ENCODE data around the gene NOTCH4.
"Not testable (repeated sequence)": the region's sequence is repeated elsewhere in the genome, so short reads cannot be mapped to it uniquely, and the experiment has no call there.

Gene NOTCH4

DNA sequence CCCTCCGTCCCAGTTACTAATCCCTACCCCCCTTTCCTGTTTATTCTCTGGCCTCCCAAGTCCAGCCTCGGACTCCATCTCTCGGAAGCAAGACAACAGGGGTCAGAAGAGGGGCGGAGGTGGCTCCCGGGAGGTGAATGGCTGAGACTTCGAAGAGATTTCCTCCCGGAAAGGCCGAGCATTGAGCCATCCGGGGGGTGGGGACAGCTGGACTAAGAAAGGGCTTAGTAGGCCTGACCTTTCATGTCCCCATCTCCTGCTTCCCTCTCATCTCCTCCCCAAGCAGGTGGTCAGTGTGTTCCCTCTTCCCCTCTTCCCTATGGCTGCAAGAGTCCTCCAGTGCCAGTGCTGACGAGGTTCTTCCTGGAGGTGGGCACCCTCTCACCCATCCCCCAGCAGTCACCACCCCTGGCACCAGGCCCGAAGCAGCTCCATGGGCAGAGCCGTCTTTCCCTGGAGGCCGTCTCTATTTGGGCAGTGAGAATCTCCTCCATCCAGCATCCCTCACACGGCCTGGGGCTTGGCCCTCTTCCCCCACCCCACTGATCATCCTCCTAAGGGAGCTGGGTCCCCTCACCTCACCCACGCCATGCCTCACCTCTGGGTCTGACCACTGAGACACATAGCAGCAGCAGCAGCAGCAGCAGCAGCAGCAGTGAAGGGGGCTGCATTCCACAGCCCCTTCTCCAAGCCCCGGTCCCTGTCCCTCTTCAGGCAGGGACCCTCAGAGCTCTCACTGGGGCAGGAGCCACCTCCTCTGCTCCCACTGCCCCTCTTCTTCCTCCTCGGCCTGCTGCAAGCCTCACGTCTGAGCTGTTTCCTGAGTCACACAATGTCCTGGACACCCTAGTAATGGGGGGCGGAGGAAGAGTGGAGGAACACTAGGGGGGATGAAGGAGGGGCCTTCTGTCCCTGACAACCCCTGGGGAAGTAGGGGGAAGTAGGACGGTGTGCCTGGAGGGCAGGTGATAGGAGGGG is at the start of gene NOTCH4:
Gene NOTCH4 (minus strand): TSS at position 810 of the 978 bp plus-strand sequence. CDS start 139 bp downstream, at position 671.
- DNase-seq, result no peak

DNA sequence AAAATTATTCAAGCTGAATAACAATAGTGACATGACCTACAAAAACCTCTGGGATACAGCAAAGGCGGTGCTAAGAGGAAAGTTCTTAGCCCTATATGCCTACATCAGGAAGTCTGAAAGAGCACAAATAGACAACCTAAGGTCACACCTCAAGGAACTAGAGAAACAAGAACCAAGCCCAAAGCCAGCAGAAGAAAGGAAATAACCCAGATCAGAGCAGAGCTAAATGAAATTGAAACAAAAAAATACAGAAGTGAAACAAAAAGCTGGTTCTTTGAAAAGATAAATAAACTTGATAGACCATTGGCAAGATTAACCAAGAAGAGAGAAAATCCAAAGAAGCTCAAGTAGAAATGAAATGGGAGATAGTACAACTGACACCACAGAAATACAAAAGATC is 47.6 kb upstream of the NOTCH4 start:
- no peak for DNase-seq

DNA sequence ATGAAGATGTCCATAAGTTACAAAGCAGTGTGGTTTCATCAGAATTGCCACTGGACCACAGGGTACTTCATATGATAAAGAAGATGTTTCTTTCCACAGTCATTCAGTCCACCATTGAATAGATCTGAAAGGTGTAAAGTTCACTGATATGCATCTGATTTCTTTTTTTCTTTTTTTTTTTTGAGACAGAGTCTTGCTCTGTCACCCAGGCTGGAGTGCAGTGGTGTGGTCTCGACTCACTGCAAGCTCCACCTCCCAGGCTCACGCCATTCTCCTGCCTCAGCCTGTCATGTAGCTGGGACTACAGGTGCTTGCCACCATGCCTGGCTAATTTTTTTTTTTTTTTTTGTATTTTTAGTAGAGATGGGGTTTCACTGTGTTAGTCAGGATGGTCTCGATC is 44.6 kb upstream of the NOTCH4 start:
- DNase-seq, result not testable (repeated sequence)

DNA sequence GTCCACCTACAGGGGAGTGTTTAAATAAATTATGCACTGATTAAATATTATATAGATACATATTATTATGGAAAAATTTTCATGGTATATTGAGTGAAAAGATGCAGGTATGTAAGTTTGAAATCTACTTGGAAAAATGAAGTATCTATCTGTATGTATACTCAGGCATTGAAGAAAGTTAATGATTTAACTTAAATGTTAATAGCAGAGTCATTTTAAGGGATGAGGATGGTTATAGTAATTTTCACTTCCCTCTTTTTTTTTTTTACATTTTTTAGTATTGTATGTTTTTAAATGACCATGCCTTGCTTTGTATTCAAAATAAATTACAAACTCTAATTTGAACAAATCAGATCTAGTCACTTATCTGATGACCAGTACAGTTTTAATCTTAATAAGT is 43.2 kb upstream of the NOTCH4 start:
- no peak for DNase-seq

DNA sequence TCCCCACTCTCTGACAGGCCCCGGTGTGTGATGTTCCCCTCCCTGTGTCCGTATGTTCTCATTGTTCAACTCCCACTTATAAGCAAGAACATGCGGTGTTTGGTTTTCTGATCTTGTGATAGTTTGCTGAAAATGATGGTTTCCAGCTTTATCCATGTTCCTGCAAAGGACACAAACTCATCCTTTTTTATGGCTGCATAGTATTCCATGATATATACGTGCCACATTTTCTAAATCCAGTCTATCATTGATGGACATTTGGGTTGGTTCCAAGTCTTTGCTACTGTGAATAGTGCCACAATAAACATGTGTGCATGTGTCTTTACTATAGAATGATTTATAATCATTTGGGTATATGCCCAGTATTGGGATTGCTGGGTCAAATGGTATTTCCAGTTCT is 33.4 kb upstream of the NOTCH4 start:
- not testable (repeated sequence) for DNase-seq

DNA sequence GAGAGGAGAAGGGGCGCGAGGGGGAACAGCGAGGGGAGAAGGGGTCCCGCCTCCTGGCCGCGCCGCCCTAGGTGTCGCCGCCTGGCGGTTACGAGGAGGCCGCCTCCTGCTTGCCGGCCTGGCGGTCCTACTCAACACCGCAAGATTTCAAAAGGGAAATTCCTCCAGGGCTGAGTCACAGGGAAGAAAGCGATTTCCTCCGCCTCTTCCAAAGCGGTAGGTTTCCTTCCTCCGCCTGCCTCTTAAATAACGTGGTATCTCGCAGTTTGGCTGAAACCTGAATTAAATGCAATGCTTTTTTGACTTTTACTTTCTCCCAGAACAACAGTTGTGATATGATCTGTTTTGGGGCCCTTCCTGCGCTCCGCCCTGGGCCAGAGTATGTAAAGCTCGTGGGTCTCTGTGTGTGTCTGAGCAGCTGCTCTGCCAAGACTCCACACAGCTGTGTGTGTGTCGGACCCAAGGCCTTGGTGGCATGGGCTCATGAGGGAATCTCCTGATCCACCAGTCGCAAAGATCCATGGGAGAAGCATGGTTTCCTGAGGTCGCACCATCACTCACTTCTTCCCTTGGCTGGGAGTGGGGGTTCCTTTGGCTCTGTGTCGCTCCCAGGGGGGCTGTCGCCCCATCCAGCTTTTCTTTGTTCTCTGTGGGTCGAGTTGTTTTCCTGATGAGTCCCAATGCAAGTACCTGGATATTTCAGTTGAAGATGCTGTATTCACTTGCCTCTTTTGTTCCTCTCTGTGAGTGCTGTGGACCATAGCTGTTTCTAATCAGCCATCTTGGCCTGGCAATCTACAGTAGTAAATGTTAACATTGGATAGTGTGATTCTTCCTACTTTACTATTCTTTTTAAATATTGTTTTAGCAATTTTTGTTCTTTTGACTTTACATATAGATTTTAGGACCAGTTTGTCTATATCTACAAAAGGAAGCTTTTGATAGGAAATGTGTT is 31.6 kb upstream of the NOTCH4 start:
- peak; percentile 96 for DNase-seq

DNA sequence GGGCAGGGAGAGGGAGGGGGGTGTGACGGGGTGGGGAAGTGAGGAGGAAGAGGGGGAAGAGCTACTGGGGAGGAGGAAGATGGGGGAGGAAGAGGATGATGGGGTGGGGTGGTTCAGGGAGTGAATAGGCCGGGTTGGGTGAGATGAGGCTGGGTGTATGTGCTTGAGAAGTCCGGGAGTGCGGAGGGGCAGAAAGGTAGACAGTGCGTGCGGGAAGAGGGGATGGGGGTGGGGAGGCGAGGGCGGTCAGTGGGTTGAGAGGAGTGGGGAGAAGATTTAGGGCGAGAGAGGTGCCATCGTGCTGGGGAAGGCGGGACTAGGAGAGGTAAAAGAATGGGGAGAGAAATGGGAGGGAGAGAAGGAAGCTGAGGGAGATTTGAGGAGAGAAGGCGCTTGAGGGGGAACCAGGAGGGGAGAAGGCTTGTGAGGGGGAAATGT is 30.9 kb upstream of the NOTCH4 start:
- DNase-seq, result no peak

DNA sequence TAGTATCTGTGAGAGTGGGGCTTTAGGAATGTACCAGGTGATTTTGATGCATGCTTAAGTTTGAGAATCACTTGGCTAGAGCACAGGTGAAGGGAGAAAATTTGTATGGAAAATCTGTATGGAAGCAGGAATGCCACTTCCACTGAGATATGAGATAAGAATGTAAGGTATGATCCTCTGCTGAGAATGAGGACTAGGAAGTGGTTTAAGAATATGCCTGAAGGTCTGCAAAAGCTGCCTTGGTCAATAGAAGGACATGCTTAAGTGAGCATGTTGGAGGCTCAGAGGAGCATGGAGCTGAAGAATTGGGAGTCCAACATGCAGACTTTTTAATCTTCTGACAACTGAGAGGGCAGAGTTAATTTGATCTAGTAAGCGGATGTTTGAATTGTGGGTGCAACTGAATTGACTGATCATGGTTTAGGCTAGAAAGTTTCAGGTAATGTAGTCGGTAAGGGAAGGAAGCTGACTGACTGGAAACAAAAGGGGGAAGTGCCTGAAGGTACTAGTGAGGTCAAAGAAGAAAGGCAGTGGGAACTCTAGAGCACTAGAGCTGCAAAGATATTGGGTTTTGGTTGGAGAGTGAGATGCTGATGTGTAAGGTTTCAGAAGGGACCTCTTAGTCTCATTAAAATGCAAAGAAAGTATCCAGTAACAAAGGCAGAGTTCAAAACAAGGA is 28.6 kb upstream of the NOTCH4 start:
- DNase-seq, result no peak

DNA sequence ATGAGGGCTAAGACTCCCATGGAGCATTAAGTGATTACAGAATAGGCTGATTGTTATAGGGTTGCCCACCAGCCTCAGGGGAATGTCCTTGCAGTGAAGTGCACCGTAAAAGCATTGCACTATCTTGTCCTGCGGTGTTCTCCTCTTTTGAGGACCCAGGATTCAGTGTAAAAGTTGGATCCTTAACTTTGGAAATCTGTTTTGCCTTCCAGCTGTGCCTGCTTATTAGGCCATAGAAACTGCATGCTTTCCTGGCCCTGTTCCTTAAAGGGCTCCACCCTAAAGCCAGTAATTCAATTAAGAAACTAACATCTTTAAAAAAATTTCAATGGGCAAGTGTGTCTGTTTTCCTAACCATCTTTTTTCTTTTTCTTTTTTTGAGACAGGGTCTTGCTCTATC is 25.4 kb upstream of the NOTCH4 start:
- DNase-seq, result no peak

DNA sequence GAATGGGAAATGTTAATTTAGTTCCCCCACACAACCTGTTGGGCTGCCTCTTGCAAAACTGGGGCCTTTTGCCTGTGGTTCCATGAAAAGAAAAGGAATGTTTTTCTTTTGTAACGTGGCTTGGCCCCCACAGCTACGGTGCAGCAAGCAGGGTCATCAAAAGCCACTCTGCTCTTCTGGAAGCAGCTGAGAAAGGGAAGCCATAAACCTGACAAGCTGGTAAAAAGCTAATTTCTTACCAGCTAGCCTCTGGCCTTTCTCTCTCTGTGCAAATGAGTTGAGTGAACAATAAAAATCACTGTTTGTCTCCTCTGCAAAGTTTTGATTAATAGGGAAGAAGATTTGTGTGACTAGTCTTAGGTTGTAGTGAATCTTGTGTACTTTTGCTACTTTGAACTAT is 23.5 kb upstream of the NOTCH4 start:
- no peak for DNase-seq

DNA sequence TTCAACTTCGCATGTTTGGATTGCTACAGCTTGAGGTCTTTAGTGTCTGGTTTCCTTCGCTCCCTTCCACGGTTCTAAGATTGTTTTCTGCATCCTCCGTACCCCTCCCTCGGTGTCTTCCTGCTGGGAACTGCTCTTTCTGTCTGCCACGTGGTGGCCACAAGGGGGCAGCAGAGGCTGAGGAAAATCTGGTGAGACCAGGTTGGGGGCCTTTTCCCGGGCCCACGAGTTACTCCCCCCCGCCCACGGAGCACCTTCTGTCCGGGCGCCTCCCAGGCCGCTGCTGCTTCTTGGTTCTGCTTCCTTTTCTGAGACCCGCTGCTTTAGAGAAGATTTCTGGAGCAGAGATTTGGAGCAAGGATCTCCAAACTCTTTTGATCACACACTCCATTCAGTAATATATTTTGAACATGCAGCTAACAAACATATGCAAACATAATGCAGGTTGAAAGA is 21.1 kb upstream of the NOTCH4 start:
- DNase-seq, result peak; percentile 72

DNA sequence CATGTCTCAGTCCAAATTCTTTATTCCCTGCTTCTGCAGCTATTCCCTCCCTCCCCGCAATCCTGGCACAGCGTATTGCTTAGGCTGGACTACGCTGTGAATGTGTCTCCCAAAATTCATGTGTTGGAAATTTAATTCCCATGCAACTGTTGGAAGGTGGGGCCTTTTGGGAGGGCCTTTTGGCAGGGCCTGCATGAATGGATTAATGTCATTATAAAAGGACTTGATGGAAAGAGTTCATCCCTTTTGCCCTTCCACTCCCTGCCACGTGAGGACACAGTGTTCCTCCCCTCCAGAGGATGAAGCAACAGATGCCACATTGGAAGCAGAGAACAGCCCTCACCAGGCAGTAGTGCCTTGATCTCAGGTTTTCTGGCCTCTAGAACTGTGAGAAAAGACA is 20.4 kb upstream of the NOTCH4 start:
- DNase-seq, result no peak

DNA sequence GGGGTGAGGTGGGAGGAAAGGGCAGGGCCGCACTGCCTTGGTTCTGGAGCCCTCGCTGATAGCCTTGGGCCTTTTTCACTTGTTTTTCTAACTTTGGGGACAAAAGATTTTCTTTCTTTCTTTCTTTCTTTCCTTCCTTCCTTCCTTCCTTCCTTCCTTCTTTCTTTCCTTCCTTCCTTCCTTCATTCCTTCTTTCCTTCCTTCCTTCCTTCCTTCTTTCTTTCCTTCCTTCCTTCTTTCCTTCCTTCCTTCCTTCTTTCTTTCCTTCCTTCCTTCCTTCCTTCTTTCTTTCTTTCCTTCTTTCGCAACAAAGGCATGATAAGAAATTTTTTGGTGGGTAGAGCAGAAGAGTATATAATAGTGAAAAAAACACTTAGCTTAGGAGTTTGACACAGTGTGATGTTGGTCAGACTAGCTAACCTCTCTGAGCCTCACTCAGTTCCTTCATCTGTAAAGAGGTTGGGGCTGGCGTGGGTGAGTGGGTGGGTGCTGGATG is 18.5 kb upstream of the NOTCH4 start:
- DNase-seq, result not testable (repeated sequence)

DNA sequence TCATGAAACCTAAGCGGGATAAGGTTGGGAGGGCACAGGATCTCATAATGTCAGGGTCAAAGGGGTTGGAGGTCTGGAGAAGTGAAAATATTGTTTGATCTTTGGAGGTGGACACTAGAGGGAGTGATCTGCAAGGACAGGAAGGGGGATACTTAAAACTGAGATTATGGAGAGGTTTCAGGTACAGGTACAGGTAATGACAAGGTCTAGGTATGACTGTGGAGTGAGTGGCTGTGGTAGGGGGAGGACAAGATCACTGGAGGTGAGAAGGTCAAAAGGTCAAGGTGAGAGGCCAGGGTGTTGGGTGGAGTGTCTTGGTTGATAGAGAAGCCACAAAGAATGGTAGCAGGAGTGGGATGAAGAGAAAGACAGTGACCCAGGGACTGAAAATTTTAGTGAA is 16.8 kb upstream of the NOTCH4 start:
- no peak for DNase-seq

DNA sequence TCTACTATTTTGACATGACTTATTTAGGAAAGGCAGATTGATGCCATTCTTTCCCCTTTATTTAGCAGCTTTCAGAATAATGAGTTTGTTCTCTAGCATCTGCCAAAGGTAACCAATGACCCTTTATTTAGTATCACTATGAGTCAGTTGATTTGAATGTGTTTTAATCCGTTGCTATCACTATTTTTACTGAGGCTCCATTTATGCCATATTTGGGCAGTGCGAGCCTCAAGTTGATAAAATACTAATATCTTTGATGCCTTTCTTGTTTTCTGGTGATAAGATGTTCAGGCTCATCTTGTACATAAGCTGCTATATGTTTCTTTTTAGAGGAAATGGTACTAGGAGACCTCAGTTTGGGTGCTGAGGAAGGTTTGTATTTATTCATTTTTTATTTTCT is 15.6 kb upstream of the NOTCH4 start:
- DNase-seq, result no peak

DNA sequence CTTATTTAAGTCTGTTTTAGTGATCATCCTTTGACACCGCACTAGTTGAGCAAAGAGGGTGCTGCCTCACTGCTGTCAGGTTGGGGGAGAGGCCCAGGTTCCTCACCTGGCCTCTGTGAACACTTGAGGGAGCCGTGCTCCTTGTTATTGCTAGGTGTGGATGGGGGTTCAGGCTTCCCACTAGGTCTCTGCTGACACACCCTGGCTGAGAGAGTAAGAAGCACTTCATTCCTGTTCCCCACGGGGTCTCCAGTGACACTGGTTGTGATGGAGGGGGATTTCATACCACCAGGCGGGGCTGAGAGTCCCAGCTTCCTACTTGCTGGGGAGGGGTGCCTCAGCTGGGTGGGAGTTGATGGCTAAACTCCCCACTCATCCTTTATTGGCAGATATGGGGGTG is 11.1 kb upstream of the NOTCH4 start:
- DNase-seq, result no peak

DNA sequence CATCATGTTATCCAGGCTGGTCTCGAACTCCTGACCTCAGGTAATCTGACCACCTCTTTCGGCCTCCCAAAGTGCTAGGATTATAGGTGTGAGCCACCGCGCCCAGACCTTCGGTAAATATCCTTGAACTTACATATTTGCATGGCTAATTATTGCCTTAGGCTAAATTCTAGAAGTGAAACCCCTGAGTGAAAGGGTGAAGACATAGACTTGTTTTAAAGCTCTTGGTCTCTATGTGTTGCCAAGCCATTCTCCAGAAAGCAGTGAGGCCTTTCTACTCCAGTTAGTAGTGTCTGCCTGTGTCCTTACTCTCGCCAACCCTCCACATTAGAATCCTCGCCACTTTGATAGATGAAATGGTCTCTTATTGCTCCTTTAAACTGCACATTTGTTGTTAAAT is 2.6 kb upstream of the NOTCH4 start:
- DNase-seq, result no peak

DNA sequence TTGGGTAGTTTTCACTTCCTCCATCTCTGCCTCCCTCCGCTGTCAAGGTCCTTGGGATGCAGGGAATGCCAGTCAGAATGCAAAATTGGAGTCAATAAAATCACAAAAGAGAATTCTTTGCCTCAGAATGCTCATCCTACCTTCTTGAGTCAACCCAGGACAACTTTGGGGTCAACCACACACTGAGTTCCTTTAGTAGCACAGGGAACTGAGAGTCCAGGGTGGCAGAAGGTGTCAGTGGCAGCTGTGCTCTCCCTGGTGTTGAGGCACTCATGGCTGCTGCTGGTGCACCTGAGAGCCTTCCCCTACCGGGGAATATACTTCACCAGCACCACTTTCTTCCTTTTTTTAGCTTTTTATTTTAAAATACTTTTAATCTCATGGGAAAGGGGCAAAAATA is 829 bp upstream of the NOTCH4 start:
- DNase-seq, result no peak

DNA sequence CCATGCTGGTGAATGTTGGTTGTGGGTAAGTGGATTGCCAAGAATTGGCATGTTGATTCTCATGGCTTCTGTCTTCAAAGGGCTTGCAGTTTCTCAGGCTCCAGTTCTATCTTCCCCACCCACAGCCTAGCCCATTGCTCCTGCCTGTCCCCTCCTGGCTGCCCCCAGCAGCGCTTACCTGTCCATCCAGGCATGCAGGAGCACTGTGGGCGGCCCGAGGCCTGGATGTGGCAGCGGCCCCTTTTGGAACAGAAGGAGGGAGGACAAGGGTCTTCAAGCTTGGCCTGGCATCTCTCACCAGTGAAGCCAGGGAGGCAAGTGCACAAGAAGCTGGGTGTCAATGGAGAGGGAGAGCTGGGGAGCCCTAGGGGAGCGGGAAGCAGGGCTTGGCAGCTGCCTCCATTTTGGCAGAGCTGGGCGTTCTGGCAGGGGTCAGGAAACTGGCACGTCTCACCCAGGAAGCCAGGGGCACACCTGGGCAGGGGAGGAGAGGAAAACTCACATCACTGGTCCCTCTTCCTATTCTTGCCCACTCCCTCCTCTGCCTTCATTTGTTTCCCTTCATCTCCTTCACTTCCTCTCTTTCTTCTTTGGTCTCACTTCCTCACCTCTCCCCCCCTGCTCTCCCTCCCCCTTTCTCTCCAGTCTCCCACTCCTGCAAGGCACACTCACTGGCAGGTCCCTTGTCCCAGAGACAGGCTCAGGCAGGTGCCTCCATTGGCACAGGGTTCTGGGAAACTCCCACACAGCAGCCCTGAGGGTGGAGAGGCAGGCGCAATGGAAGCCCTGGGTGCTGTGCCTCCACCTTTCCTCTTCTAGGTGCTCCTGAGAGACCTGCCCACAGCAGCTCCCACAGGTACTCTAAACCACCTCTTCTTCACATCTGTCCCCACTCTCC is 1.3 kb downstream of the NOTCH4 start:
- no peak for DNase-seq

DNA sequence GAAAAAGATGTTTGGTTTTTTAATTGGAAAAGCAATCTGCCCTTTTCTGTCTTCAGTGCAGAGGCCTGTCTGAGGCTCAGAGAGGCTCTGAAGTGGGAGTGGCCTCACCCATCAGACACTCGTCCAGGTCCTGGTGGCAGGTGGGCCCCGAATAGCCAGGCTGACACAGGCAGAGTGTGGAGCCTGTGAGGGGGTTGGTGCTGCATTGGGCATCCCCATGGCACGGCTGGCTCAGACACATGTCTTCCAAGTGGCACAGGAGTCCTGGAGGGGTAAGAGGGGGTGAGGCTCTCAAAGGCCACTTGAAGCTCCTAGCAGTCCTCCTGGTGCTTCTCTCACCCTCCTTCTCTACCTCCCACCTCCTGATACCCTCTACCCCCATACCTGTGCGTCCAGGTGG is 3.8 kb downstream of the NOTCH4 start:
- DNase-seq, result no peak

DNA sequence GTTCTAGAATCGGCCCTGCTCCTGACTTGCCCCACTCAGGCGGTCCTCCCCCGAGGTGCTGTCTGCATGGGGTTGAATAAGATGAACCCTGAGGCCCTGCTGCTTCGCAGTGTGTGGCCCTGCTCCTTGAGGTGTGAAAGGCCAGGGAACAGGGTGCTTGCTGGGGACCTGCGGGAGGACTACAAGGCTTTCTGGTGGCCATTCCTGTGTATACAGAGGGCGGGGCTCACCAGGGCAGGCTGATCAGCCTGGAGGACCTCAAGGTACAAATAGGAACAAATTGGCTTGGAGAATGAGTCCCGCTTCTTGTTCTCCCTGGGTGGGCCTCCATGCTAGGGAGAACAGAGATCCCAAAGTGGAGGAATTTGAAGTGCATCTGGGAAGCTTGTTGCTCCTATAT is 5.7 kb downstream of the NOTCH4 start:
- DNase-seq, result no peak

DNA sequence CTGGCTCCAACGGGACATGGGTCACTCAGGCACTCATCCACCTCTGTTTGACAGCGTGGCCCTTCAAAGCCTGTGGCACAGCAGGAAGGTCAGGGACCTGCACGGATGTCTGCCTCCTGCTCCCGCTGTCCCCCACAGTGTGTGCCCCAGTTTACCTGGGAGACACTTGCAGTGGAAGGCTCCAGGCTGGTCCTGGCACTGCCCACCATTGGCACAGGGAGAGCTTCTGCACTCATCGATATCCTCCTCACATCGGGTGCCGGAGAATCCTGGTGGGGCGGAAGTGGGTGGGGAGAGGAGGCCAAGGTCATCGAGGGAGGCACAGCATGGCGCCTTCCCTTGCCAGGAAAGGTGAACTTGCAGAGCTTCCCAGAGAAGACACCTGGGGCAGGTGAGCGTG is 6.9 kb downstream of the NOTCH4 start:
- DNase-seq, result no peak
